ENCODE data around the gene CGNL1.

The CGNL1 gene

DNA sequence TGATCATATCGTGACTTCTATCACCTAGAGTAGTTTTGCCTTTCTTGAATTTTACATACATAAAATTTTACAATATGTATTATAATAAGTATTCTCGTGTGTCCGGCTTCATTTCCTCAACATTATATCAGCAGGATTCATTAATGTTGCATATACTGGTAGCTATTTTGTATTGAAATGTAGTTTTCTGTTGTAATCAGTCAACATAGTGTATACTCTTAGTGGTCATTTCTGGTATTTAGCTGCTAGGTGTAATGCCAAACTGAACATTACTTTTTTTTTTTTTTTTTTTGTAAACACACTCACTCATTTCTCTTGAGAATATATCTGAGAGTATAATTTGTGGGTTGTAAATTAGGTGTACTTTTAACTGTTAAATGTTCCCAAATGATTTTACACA, 70.1 kb downstream of the CGNL1 start:
- 100% methylated on average over 3 of the region's 3 CpGs; no CpG with 5 or more reads in 1 of the 2 experiments for WGBS, 2 experiments
- no peaks in the 10 kb centered on the region for H3K36me3 ChIP-seq (ENCODE audit: control insufficient read depth, insufficient read depth, low read length)
- H3K9me3 ChIP-seq (ENCODE audit: control insufficient read depth, low read length), result no peaks in the 10 kb centered on the region
- no peak overlapping the region for H3K4me3 ChIP-seq (ENCODE audit: insufficient read depth, low read depth, low read length)
- peaks cover 4% of the 10 kb centered on the region for H3K4me1 ChIP-seq (ENCODE audit: control insufficient read depth, insufficient read depth, low read length)
- H3K27ac ChIP-seq (ENCODE audit: insufficient read depth, low read depth, low read length, poor library complexity, severe bottlenecking), result no peak overlapping the region
- H3K27me3 ChIP-seq (ENCODE audit: control insufficient read depth, insufficient read depth, low read length, poor library complexity, severe bottlenecking), result no peaks in the 10 kb centered on the region

DNA sequence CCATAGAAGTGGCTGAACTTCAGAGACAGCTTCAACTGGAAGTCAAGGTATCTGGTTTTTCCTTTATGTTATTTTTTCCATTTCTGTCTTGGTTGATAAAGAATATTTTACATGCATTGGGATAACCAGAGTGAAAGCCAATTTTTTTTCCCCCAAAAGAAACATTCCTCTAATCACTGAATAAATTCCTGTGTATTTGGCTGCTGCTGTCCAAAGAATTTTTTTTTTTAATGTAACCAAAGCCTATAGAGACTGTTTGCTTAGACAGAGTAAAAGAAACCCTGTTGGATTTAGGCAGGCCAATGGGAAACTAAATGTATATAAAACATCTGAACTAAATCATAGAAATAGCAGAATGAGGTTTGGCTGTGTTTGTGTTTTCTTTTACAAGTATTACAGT, 75.2 kb downstream of the CGNL1 start:
- Histone ChIP-seq H3K27ac (ENCODE audit: insufficient read depth, low read depth, low read length, poor library complexity, severe bottlenecking) (no peak overlapping the region), H3K9me3 (ENCODE audit: control insufficient read depth, low read length) (no peaks in the 10 kb centered on the region), H3K4me1 (ENCODE audit: control insufficient read depth, insufficient read depth, low read length) (no peaks in the 10 kb centered on the region), H3K4me3 (ENCODE audit: insufficient read depth, low read depth, low read length) (no peak overlapping the region), H3K36me3 (ENCODE audit: control insufficient read depth, insufficient read depth, low read length) (no peaks in the 10 kb centered on the region), H3K27me3 (ENCODE audit: control insufficient read depth, insufficient read depth, low read length, poor library complexity, severe bottlenecking) (no peaks in the 10 kb centered on the region)

DNA sequence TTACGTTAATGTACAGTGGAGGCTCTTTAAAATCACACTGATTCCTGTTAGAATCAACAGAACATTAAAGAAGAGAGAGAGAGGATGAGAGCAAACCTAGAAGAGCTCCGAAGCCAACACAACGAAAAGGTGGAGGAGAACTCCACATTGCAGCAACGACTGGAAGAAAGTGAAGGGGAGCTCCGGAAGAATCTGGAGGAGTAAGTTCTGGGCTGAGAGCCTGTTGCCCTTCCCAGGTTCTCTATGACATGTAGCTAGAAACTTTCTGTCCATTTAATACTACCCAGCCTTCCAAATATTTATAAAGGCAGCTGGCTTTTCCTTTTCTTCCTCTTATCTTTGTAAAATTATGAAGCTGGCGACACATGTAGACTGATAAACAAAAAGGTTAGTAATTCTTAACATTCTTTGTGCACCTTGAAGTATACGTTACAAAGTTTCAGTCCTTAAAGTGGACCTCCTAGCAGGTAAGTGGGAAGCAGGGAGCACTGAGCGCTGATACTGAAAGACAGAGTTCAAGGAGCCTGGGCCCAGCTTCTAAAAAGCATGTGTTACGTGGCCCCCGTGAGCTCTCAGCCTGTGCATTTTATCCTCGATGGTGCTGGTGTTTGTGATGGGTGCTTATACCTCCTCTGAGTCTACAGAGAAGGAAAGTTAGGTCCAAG, 75.9 kb downstream of the CGNL1 start:
- no peaks in the 10 kb centered on the region for H3K36me3 ChIP-seq (ENCODE audit: control insufficient read depth, insufficient read depth, low read length)

DNA sequence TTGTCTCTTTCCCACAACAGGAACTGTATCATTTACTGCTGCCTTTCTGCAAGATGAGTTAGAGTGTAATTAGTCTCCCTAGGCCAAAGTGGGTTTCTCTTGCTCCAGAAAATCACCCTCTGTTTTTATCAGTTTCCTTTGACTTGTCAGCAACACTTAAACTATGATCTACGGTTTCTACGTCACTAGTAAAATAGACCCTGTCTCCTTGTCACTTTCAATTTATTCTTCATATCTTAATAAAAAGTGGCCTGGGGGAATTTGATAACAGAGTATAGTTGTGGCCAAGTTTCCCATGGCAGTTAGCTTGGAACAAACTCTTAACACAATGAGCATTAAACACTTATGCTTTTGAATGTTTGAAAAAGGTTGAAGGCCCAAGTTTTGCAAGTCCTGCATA, 79.6 kb downstream of the CGNL1 start:
- Histone ChIP-seq H3K36me3 (ENCODE audit: control insufficient read depth, insufficient read depth, low read length) (no peaks in the 10 kb centered on the region), H3K27ac (ENCODE audit: insufficient read depth, low read depth, low read length, poor library complexity, severe bottlenecking) (no peak overlapping the region), H3K27me3 (ENCODE audit: control insufficient read depth, insufficient read depth, low read length, poor library complexity, severe bottlenecking) (no peaks in the 10 kb centered on the region), H3K9me3 (ENCODE audit: control insufficient read depth, low read length) (no peaks in the 10 kb centered on the region), H3K4me3 (ENCODE audit: insufficient read depth, low read depth, low read length) (no peak overlapping the region), H3K4me1 (ENCODE audit: control insufficient read depth, insufficient read depth, low read length) (no peaks in the 10 kb centered on the region)
- 71 to 95% methylated on average over 2 of the region's 2 CpGs for WGBS, 2 experiments

More for the DNA sequence above, 75.9 kb downstream of the CGNL1 start:
- no peaks in the 10 kb centered on the region for H3K27me3 ChIP-seq (ENCODE audit: control insufficient read depth, insufficient read depth, low read length, poor library complexity, severe bottlenecking)
- H3K27ac ChIP-seq (ENCODE audit: insufficient read depth, low read depth, low read length, poor library complexity, severe bottlenecking), result no peak overlapping the region
- no peaks in the 10 kb centered on the region for H3K4me1 ChIP-seq (ENCODE audit: control insufficient read depth, insufficient read depth, low read length)
- H3K9me3 ChIP-seq (ENCODE audit: control insufficient read depth, low read length), result no peaks in the 10 kb centered on the region
- H3K4me3 ChIP-seq (ENCODE audit: insufficient read depth, low read depth, low read length), result no peak overlapping the region
- 96% methylated on average over 11 of the region's 11 CpGs for WGBS, 2 experiments

DNA sequence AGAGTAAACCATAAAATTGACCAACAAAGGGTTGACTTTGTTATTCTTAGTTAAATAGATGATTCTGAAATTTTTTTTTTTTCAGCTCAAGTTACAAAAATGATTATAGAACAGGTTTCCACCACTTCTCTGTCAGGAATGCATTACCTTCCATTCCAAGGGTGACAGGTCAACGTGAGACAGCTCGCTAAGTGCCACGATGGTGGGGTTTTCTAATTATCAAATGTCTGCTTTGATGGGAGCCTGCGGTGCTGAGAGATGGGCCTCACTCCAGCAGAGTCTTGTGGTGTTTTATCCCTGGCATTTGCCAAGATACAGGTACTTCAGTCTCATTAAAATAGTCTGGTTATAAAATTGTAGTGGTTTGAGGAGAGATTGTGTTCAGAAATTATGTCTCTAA, 80.3 kb downstream of the CGNL1 start:
- no peak overlapping the region for H3K27ac ChIP-seq (ENCODE audit: insufficient read depth, low read depth, low read length, poor library complexity, severe bottlenecking)
- no peaks in the 10 kb centered on the region for H3K9me3 ChIP-seq (ENCODE audit: control insufficient read depth, low read length)
- H3K36me3 ChIP-seq (ENCODE audit: control insufficient read depth, insufficient read depth, low read length), result no peaks in the 10 kb centered on the region
- no peak overlapping the region for H3K4me3 ChIP-seq (ENCODE audit: insufficient read depth, low read depth, low read length)
- 85 to 95% methylated on average over 4 of the region's 4 CpGs for WGBS, 2 experiments
- no peaks in the 10 kb centered on the region for H3K27me3 ChIP-seq (ENCODE audit: control insufficient read depth, insufficient read depth, low read length, poor library complexity, severe bottlenecking)
- H3K4me1 ChIP-seq (ENCODE audit: control insufficient read depth, insufficient read depth, low read length), result no peaks in the 10 kb centered on the region

DNA sequence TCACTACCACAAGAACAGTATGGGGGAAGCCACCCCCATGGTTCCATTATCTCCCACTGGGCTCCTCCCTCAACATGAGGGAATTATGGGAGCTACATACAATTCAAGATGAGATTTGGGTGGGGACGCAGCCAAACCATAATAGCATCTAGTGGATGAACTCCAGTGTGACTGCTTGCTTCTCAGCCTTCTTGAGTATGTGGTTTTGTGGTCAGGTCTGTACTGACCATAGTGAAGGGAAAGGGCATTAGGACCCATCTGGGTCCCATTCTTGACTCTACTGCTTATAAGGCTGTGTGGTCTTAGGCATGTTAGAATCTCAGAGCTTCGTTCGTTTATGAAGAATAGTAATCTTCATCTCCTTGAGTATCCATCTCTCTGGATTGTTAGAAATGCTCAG, 81.4 kb downstream of the CGNL1 start:
- Histone ChIP-seq H3K27ac (ENCODE audit: insufficient read depth, low read depth, low read length, poor library complexity, severe bottlenecking) (no peak overlapping the region), H3K4me3 (ENCODE audit: insufficient read depth, low read depth, low read length) (no peak overlapping the region), H3K36me3 (ENCODE audit: control insufficient read depth, insufficient read depth, low read length) (no peaks in the 10 kb centered on the region), H3K27me3 (ENCODE audit: control insufficient read depth, insufficient read depth, low read length, poor library complexity, severe bottlenecking) (no peaks in the 10 kb centered on the region), H3K4me1 (ENCODE audit: control insufficient read depth, insufficient read depth, low read length) (no peaks in the 10 kb centered on the region), H3K9me3 (ENCODE audit: control insufficient read depth, low read length) (no peaks in the 10 kb centered on the region)
- 93 to 94% methylated on average over 3 of the region's 3 CpGs for WGBS, 2 experiments

DNA sequence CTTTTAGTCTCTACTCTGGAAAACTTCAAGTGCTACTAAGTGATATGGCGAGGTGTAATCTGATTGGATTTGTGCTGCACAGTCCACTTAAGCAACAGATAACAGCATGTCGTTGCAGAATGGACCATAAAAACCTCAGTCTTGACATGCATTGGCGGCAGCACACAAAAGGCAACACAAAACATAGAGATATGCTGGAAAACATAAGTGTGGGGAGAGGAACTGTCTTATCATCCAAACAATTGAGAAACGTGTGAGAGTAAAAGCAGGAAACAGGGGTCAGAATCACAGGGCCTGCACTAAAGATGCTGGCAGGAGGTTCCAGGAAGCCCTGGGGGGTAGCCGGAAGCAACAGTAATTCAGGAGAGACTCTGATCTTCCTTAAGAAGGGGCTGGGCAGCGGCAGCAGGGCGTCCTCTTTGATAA, 82.1 kb downstream of the CGNL1 start:
- H3K36me3 ChIP-seq (ENCODE audit: control insufficient read depth, insufficient read depth, low read length), result no peaks in the 10 kb centered on the region
- H3K4me3 ChIP-seq (ENCODE audit: insufficient read depth, low read depth, low read length), result no peak overlapping the region
- no peaks in the 10 kb centered on the region for H3K27me3 ChIP-seq (ENCODE audit: control insufficient read depth, insufficient read depth, low read length, poor library complexity, severe bottlenecking)
- no peak overlapping the region for H3K27ac ChIP-seq (ENCODE audit: insufficient read depth, low read depth, low read length, poor library complexity, severe bottlenecking)
- H3K4me1 ChIP-seq (ENCODE audit: control insufficient read depth, insufficient read depth, low read length), result no peaks in the 10 kb centered on the region
- no peaks in the 10 kb centered on the region for H3K9me3 ChIP-seq (ENCODE audit: control insufficient read depth, low read length)
- WGBS, 2 experiments, result 89% methylated on average over 7 of the region's 7 CpGs

DNA sequence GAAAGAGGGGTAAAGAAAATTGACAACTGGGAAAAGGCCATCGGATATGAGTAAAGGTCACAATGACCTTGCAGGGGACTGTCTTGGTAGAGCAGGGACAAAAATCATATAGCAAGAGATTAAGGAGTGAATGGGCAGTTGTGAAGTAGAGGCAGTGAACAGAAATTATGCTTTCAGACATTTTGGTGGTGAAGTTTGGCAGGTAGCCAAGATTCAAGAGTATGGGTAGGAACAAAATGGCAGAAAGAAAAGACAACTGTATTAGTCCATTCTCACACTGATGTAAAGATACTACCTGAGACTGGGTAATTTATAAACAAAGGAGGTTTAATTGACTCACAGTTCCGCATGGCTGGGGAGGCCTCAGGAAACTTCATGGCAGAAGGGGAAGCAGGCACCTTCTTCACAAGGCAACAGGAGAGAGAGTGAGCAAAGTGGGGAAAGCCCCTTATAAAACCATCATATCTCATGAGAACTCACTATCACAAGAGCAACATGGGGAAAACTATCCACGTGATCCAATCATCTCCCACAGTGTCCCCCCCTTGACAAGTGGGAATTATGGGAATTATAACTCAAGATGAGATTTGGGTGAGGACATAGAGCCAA, 84.0 kb downstream of the CGNL1 start:
- Histone ChIP-seq H3K36me3 (ENCODE audit: control insufficient read depth, insufficient read depth, low read length) (no peaks in the 10 kb centered on the region), H3K4me3 (ENCODE audit: insufficient read depth, low read depth, low read length) (no peak overlapping the region), H3K27ac (ENCODE audit: insufficient read depth, low read depth, low read length, poor library complexity, severe bottlenecking) (no peak overlapping the region), H3K9me3 (ENCODE audit: control insufficient read depth, low read length) (no peaks in the 10 kb centered on the region), H3K4me1 (ENCODE audit: control insufficient read depth, insufficient read depth, low read length) (no peaks in the 10 kb centered on the region), H3K27me3 (ENCODE audit: control insufficient read depth, insufficient read depth, low read length, poor library complexity, severe bottlenecking) (no peaks in the 10 kb centered on the region)
- 95 to 96% methylated on average over 3 of the region's 3 CpGs for WGBS, 2 experiments

DNA sequence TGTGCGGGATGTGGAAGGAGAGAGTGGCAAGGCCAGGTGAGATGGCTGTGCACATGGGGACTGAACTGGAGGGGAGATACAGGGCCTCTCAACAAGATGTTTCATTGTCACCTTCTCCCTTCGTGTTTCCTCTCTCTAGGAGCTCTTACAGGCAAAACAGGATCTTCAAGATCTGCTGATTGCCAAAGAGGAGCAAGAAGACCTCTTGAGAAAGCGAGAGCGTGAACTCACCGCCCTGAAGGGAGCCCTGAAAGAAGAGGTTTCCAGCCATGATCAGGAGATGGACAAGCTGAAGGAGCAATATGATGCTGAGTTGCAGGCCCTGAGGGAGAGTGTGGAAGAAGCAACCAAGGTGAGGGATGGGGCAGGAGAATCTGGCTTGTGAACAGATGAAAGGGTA, 85.2 kb downstream of the CGNL1 start:
- WGBS, 2 experiments, result 95% methylated on average over 5 of the region's 5 CpGs
- Histone ChIP-seq H3K4me3 (ENCODE audit: insufficient read depth, low read depth, low read length) (no peak overlapping the region), H3K9me3 (ENCODE audit: control insufficient read depth, low read length) (no peaks in the 10 kb centered on the region), H3K27me3 (ENCODE audit: control insufficient read depth, insufficient read depth, low read length, poor library complexity, severe bottlenecking) (no peaks in the 10 kb centered on the region), H3K27ac (ENCODE audit: insufficient read depth, low read depth, low read length, poor library complexity, severe bottlenecking) (no peak overlapping the region), H3K36me3 (ENCODE audit: control insufficient read depth, insufficient read depth, low read length) (no peaks in the 10 kb centered on the region), H3K4me1 (ENCODE audit: control insufficient read depth, insufficient read depth, low read length) (no peaks in the 10 kb centered on the region)

DNA sequence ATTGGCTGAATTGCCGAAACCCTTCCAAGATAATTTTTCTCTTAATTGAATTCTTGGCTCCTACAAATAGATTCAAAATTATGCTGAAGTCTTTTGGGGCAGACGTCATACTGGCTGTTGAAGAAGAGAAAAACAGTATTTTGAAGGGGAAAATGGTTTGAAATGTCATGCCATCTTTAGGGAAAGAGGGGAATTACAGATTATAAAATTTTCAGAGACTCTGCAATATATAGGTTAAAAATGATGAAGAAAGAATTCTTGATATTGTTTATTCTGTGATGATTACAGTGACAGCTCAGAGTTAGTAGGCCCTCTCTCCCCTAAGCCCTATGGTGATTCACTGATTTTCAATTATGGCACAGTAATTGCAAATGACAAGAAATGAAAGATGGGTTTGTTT, 86.1 kb downstream of the CGNL1 start:
- Histone ChIP-seq H3K36me3 (ENCODE audit: control insufficient read depth, insufficient read depth, low read length) (no peaks in the 10 kb centered on the region), H3K9me3 (ENCODE audit: control insufficient read depth, low read length) (no peaks in the 10 kb centered on the region), H3K4me1 (ENCODE audit: control insufficient read depth, insufficient read depth, low read length) (no peaks in the 10 kb centered on the region), H3K4me3 (ENCODE audit: insufficient read depth, low read depth, low read length) (no peak overlapping the region), H3K27me3 (ENCODE audit: control insufficient read depth, insufficient read depth, low read length, poor library complexity, severe bottlenecking) (no peaks in the 10 kb centered on the region), H3K27ac (ENCODE audit: insufficient read depth, low read depth, low read length, poor library complexity, severe bottlenecking) (no peak overlapping the region)
- WGBS, 2 experiments, result 88 to 96% methylated on average over 2 of the region's 2 CpGs

Data from ectodermal cell (in vitro differentiated cells).